Hematopoietic multipotent progenitor cell treated with erythropoietin and hydrocortisone succinate and interleukin-3 and kit ligand, for 6 days (in vitro differentiated cells): ENCODE data around the gene C10orf53.
"Not testable (repeated sequence)": the region's sequence is repeated elsewhere in the genome, so short reads cannot be mapped to it uniquely, and the experiment has no call there.

Source experiments
- DNase-seq: peaks from one replicate; pipeline ENCODE4 v3.0.0-alpha.2; 2015

The C10orf53 gene

DNA sequence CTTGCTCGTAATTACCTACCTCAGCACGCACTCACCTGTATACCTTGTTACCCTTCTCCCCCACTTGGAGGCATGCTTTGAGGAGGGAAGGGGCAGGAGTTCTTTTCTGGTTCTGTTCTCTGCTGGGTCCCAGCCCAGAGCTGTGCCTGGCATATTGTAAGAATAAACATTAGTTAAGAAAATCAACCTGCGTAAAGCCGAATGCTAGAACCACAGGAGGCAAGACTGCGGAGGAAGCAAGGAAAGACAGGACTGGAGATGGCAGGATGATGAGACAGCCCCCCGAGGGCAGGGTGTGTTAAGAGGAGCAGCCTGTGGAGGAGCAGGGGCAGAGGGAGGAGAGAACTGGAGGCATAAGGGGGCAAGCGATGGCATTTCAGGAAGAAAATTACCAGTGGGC lies 9.5 kb downstream of the C10orf53 start:
- DNase-seq: no peak

DNA sequence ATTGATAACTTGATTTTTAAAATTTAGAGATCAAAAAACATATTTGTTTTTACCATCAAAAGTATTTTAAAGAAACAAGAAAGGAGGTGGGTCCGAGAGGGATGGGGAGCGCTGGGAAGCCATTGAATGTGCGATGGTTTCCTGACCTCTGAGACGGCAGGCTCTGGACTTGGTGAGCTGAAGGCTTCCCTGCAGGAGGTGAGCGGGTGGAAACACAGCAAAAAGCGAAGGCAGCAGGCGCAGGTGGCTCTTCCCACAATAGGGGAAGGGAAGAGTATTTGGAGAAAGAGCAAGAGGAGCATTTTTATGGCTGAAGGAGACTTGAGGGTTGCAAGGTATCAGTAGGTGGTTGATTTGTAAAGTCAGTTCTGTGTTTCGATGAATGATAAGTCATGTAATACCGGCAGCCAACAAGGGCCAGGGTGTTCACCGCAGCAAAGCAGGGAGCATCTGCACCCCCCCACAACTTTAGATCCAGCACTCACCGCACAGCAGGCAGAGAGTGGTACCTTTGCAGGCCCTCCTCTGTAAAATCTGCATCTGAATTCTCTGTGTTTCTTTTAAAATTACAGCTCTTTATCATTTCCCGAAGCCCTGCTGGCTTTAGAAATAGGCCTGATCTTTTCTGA lies 10.5 kb downstream of the C10orf53 start:
- DNase-seq: no peak

DNA sequence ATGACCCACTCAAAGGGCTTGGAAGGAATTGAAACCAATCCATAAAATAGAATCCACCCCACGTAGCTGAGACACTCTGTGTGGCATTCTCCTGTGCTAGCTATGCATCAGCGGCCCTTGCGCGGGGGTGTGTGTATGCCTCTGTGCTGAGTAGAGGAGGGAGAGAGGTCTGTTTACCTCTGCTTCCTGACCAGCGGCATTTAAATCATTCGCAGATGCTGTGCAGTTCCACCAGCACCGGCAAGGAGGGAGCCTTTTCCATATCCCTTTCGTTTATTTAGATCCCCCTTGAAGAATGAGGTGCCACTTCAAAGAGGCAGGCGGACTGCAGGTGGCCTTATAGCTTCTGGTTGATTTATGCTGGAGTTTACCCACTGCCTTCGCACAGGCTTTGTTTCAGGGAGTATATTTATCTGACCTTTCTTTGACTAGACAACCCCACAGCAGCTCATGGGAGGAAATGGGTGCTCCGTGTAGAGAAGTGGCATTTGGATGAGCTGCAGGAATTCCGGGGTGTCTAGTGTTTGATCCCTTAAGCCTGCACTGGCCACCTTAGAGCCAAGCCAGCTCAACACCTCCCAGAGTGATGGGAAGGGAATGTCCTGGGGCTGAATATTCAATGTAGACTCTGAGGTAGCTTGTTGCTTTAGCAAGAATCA lies 11.4 kb downstream of the C10orf53 start:
- DNase-seq: no peak

DNA sequence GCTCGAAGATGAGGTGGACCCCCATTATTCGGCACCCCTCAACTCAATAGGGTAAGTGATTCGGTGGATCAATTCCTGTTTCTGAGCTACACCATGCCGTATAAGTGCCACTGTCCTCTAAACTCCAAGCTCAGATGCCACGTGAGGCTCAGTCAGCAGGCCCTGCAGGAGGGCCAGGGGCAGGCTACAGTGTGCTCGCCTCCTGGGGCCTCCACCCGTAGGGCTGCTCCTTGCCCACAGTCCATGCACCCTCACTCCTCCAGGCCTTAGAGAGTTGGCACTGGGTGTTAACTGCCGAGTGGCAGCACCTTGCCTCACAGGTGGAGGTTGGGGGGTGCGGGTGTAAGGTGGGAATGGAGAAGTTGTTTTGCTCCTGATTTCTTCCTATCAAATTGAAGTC lies 12.1 kb downstream of the C10orf53 start:
- DNase-seq: no peak

DNA sequence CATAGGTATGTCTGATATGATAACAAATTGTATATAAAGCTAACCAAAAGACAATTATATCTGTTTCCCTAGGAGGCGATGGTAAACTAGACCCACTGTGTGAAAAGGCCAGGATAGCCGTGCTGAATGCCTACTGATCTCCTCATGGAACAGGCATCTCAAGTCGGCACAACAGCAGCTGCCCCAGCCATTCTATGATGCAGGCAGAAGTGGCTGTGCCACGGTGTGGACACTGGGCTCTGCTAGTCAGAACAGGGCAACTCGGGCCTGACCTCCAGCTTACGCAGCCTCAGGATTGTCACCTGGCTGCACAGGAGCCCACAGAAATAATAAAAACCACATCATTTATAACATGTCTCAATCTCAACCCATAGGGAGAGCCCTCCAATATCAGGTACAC lies 15.0 kb downstream of the C10orf53 start:
- DNase-seq: no peak

DNA sequence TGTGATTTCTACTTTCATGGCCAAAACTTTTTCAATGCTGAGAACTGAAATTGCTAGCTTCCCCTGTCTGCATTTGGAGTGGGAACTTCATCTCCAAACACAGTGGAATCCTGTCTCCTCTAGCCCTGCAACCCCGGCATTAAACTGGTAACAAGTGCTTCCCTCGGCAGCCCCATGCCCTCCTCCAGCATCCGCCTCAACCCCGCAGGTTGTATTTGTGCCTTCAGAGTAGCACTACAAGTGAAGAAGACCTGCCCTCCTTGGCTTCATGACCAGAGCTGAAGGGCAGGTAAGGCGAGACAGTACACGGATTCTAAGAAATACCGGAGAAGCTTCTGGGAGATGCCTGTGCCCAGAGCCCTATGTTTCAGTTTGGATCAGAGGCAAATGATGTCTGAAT lies 16.9 kb downstream of the C10orf53 start:
- no peak for DNase-seq

DNA sequence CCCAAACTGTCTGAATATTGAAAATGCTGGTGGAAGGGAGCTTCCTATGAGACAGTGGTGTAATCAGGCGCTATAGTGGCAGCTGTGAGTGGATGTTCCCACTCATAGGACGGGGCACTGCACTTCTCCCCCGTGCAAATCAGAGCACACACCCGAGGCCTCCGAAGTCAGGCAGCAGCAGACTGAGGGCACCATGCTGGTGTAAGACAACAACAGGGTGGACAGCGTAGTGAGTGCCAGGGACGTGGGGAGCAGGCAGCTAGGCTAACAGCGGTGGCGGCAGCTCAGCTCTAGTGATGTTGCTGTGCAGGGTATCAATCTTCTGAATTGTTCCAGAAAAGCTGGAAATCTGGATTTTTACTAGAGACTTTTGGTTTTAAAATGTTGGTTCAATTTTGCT lies 19.2 kb downstream of the C10orf53 start:
- no peak for DNase-seq

DNA sequence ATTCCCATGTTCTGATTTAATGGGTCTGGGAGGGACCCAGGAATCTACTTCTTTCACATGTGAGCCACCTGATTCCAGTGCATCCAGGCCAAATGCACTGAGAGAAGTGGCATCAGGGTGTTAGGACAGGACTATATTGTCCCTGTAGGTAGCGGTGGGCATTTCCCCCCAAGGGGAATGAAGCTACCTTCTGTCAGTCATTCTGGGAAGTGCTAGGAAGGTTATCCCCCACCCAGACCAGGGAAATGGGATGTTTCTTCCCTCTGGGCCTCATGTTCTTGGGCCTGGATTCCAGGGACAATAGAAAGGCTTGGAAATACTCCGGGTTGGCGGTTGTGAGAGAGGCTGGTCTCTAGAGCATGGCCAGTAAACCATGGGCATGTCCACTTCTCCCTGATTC lies 20.8 kb downstream of the C10orf53 start:
- DNase-seq: no peak

DNA sequence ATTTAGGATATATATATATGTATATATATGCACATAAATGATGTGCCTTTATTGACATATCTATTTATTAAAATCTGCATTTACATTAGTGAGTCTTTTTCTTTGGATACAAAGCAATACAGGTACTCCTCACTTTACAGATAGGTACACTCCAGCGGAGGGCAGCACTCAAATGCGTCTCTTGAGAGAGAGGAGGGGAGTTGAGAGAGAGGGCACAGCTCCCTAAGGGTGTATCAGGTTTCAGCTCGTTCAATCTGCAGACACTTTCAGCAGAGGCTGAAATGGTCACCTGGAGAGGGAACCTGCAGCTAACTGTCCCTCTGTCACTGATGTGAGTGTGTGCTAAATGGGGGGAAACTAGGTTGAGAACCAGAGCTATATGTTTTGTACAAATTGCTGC lies 21.5 kb downstream of the C10orf53 start:
- no peak for DNase-seq

DNA sequence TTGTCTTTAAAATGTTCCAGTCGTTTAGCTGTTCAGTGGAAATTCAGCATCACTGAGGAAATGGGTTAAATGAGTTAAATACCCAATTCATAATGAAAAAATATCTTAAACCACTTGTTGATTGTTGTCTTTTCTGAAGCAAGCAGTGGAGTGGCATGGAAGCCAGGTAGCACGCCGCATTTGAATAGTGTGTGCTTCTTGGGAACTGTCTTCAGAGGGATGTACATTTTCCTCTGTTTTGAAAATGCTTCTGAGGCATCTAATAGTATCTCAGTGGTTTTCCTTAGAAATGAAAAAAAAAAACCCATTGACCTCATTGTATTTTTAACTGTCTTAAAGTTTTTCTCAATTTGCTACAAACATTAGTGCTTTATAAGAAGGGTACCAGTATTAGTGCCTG lies 28.1 kb downstream of the C10orf53 start:
- DNase-seq: no peak

DNA sequence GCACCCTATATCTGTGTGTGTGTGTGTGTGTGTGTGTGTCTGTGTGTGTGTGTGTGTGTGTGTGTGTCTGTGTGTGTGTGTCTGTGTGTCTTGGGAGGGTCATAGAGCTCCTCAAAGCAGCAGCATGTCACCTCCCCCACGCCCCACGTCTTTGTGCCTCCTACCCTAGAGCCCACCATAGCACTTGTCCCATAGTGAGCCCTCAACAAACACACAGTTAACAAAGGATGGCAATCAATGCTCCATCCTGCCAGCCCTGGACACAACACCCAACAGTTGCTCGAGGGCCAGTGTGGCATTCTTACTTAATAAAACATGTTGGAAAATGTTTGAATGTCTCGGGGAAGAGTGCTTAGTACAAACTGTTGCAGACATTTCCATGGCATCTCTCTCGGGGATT lies 30.5 kb downstream of the C10orf53 start:
- no peak for DNase-seq

DNA sequence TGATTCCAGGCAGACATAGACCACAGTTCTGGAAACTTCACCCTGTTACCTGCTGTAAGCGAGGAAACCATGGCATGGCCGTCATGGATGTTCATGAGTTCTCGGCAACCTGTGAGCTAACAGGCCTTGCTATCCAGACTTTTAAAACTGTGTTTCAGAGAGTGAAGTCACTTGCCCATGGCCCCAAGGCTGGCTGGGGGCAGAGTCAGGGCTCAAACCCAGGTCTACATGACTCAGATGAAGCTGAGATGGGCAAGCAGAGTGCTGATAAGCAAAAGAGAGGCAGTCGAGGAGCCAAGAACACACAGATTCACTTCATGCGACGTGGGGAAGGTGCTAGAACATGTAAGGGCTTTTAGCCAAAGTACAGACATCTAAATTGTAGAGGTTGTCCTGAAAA lies 31.5 kb downstream of the C10orf53 start:
- DNase-seq: no peak

DNA sequence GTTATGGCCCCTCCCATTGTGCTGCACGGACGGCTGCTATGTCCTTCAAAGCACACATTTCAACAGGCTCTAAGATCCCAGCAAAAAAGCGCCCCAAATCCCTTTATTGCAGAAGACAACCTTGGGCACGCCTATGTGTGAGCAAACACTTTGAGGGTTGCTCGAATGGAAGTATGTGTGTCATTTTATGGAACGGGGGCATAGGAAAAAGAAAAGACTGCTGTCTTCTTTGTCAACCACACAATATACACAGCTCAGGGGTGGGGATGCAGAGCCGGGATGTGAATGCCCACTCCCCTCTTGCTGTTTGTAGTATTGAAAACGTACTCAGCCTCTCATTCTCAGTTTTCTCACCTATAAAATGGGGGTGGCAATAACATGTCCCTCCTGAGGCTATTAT lies 32.0 kb downstream of the C10orf53 start:
- no peak for DNase-seq

DNA sequence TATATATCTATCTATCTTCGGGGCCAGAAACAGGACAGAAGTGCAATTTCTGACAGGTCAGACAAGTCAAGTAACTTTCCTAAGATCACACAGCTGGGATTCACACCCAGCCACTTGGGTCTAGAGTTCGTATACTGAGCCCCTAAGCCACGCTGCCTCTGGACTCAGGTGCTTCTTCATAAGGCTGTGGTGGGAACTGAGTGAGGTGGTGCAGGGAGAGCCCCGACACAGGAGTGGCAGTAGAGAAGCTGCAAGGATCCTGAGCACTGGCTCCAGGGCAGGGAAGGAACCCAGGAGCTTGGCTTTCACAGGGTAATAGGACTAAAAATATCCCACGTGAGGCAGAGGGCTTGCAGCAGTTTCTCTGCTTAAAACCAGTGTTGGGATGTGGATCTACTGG lies 33.8 kb downstream of the C10orf53 start:
- DNase-seq: no peak

DNA sequence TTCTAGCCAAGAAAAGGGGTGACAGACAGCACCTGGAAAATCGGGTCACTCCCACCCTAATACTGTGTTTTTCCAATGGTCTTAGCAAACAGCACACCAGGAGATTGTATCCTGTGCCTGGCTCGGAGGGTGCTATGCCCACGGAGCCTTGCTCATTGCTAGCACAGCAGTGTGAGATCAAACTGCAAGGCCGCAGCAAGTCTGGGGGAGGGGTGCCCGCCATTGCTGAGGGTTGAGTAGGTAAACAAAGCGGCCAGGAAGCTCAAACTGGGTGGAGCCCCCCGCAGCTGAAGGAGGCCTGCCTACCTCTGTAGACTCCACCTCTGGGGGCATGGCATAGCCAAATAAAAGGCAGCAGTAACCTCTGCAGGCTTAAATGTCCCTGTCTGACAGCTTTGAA lies 35.7 kb downstream of the C10orf53 start:
- not testable (repeated sequence) for DNase-seq

DNA sequence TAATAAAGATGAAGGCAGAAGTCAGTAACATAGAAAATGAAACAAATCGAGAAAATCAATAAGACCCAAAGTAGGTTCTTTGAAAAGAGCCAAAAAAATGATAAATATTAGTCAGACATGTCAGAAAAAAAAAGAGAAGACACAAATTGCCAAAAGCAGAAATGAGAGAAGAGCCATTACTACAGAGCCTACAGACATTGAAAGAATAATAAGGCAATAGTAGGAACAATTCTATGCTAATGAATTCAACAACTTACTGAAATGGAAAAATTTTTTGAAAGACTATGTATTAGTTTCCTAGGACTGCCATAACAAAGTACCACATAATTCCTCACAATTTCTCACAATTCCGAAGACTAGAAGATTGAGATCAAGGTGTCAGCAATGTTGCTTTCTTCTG lies 47.1 kb downstream of the C10orf53 start:
- DNase-seq: no peak

DNA sequence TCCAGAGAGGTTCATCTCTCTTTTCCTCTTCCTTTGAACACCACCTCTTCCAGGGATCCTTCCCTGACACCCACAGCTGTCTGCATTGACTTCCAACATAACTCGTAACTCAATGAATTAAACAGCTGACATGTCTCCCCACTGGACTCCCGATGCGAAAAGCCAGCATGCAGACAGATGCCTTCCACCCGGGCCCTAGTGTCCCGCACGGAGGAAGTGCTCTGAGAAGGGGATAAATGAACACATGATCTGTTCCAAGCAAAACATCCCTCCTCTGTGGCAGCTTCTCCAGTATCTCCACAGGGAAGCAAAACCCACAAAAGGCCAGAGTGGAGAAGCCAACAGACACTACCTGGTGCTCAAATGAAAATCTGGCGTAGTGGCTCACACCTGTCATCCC lies 54.4 kb downstream of the C10orf53 start:
- no peak for DNase-seq

DNA sequence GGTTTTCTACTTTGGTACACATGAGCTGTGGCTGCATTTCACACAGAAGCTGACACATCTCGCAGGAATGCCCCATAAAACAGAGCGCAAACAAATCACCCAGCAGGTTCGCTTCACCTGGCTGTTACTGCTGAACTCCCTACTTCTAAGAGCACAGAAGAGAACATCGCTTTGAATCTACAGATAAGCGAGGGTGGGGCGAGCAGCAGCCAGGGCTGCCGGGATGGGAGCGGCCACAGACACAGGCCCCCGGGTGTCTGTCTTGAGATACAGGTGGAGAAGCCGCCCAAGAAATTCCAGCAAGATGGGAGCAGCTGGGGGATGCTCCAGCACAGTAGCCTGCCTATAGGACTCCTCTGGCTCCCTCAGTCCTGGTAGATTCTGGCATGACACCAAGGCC lies 55.2 kb downstream of the C10orf53 start:
- DNase-seq: no peak

DNA sequence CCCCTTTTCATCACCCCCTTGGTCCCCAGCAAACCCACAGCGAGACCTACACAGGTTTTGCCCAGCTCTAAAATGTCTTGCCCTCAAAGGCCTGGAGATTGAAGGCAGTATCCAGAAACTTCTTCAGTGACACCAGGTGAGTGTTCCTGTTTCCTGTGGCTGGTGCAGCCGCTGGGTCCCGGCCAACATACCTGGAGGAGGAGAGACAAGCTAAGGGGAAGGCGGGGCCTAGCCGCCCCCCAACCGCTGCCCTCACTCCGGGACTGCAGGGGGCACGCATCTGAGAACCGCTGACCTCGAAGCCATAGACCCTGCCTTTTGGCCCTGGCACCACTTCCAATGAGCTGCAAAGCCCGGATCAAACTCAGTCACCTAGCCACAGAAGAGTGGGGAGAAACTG lies 55.7 kb downstream of the C10orf53 start:
- no peak for DNase-seq

DNA sequence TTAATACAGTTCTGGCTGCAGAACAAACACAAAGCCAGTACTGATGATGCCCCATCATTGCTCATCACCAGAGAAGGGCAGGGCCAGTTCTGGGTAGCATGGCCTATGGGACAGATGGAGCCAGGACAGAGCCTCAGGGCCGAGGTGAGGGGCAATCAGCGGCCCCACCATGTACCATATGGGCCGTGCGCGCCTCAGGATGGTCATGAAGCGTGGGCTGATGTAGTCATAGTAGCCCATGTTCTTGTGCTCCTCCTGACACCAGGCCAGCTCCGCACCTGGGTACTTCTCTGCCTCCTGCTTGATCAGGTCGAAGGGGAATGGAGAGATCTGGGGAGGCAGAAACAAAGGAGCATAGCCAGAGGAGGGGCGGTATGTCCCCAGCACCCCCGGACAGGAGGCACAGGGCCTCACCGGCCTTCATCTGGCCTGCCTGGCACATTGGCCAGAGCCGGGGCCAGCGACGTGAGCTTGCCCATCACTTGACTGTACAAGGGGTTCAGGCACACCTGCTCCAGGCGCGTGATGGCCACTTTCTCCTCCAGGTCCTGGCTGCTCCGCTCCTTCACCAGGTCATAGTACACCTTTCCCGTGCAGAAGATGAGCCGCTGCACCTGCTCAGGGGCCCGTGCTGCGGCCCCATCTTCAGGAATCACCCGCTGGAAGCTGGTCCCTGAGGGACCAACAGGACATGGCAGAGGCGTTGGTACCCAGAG lies 56.6 kb downstream of the C10orf53 start:
- no peak for DNase-seq

DNA sequence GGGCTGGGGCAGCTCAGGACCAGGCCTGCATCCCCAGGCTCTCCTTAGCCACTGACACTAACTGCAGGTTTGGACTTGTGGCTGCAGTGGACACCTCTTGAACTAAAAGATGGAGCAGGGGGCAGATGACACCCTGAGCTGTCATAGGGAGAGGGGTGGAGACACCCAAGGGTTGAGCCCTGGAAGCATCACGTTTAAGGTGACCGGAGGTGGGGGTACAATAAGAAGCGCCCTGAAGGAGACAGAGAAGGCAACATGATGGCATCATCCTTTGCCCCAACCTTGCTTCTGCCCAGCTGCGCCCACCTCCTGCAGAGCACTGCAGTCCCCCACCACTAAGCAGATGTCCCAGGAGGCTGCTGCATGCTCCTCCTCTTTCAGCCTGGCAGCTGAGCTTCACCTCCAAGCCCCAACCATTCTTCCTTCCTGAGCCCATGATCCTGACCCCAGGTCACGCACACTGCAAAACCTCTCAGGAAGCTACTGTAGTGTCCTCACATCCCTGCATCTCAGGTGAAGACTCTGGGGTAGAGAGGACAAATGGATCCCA lies 57.2 kb downstream of the C10orf53 start:
- DNase-seq: no peak

DNA sequence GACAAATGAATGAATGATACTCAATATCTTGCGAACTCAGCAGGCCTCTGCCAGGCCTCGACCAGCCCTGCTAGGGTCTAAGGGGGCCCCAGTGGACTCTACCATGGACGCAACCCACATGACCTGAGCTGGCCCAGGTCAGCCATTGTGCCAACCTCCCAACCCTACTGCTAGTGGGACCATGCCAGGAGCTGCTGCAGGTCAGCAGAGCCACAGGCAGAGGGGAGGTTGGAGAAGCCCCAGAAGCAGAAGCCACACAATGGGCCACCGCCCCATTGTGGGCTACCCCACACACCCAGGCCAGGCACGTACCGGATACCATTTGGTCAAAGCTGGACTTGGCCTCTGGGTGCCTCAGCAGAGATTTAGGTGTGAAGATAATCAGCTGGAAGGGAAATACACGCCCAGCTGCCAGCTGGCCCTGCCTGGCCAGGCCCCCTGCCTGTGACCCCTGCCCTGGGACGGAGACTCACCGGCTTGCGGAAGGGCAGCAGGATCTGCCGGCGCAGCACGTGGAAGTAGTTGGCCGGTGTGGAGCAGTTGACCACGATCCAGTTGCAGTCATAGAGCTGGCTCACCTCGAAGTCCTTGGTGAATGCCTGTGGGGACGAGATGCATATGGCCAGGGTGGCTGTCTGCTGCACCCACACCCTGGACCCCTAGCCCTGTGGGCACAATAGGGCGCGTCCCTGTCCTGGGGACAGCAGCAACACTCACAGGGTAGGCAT lies 58.2 kb downstream of the C10orf53 start:
- no peak for DNase-seq

DNA sequence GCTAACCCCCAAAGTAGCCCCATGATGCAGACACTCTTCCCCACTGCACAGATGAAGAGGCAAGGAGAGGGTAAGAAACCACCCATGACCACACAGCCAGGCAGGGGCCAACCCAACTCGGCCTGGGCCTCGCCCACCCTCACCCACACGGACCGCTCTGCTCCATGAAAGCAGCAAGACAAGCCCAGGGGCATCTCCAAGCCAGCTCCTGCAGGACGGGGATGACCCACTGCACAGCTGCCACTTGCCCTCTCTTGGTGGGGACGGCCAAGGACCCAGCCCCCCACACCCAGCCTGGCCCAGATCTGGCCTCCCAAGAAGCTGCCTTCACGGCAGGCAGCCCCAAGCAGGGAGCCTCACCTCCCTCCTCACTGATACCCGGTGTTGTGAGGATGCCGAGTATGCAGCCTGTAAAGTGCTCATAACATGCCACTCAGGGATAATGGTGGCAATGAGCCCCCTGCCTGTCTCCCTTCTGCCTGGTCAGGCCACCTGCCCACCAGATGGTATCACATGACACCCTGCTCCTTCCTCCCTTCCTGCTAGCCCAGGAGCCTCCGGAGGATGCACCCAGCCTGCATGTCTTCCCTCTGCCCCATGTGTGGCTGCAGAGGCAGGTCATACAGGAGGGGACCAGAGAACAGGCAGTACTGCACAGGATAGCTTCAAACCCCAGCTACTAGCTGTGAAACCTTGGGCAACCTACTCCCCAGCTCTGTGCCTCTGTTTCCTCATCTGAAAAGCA lies 59.3 kb downstream of the C10orf53 start:
- no peak for DNase-seq
